Smooth muscle cell (in vitro differentiated cells): ENCODE results near the gene CBLC. TPM values are rescaled to one million over a fixed set of nuclear protein-coding genes. Genes with fewer than 3 reads are reported as not detected.

ENCODE experiments used
- DNase-seq: peaks from one replicate; lab custom pipeline; 2025; ENCODE audit not compliant: unreplicated experiment; lab: John Stamatoyannopoulos, UW
- H2AFZ ChIP-seq: fragments of 200-600 bp; sonication (generic); 2 replicates; pipeline ENCODE4 v1.6.0; 2016; ENCODE audit warnings: antibody characterized with exemption, low read depth, mild to moderate bottlenecking
- H3F3A ChIP-seq: fragments of 200-600 bp; sonication (generic); 2 replicates; pipeline ENCODE4 v1.6.0; 2017; ENCODE audit warnings: antibody characterized with exemption, low read depth
- H3K27ac ChIP-seq: fragments of 200-600 bp; sonication (generic); 2 replicates; pipeline ENCODE4 v1.5.1; 2016; ENCODE audit warnings: low read depth, mild to moderate bottlenecking
- H3K27me3 ChIP-seq: fragments of 200-600 bp; sonication (generic); 2 replicates; pipeline ENCODE4 v1.6.1; 2016; ENCODE audit warnings: low read depth, mild to moderate bottlenecking
- H3K36me3 ChIP-seq: fragments of 200-600 bp; sonication (generic); 2 replicates; pipeline ENCODE4 v1.5.1; 2016; ENCODE audit warnings: low read depth
- H3K4me1 ChIP-seq: fragments of 200-600 bp; sonication (generic); 2 replicates; pipeline ENCODE4 v1.5.1; 2016; ENCODE audit warnings: low read depth
- H3K4me2 ChIP-seq: fragments of 200-600 bp; sonication (generic); 2 replicates; pipeline ENCODE4 v1.6.0; 2016; ENCODE audit warnings: mild to moderate bottlenecking
- H3K4me3 ChIP-seq: fragments of 200-600 bp; sonication (generic); 2 replicates; pipeline ENCODE4 v1.5.1; 2016; ENCODE audit warnings: mild to moderate bottlenecking
- H3K79me2 ChIP-seq: fragments of 200-600 bp; sonication (generic); 2 replicates; pipeline ENCODE4 v1.6.0; 2016; ENCODE audit warnings: low read depth, mild to moderate bottlenecking
- H3K9ac ChIP-seq: fragments of 200-600 bp; sonication (generic); 2 replicates; pipeline ENCODE4 v1.6.0; 2016; ENCODE audit warnings: low read depth
- H3K9me3 ChIP-seq: fragments of 200-600 bp; sonication (generic); replicated peaks from 2 replicates; pipeline ENCODE4 v1.5.1; 2016; ENCODE audit warnings: low read depth
- H4K20me1 ChIP-seq: fragments of 200-600 bp; sonication (generic); 2 replicates; pipeline ENCODE4 v1.6.0; 2016; ENCODE audit warnings: low read depth
- CTCF ChIP-seq: fragments of 200-600 bp; sonication (generic); IDR thresholded peaks from 2 replicates; pipeline ENCODE4 v1.5.1; 2017; ENCODE audit warnings: borderline replicate concordance, mild to moderate bottlenecking, antibody characterized with exemption; ENCODE audit not compliant: insufficient read depth, poor library complexity, severe bottlenecking
- WGBS: methylation state at CpG from one replicate; pipeline ENCODE4 v1.1.7; 2016; ENCODE audit warnings: low lambda C conversion rate; 5-methylcytosine and 5-hydroxymethylcytosine counted together
- polyA plus RNA-seq: library from polyadenylated mRNA; unstranded; fragments of >200 nt; fragmentation: Nextera tagmentation; extraction: Ambion mirVana; gene quantifications from 2 replicates; pipeline ENCODE4 v1.2.1, GENCODE V29; 2016
- total RNA-seq: library from RNA; depleted of rRNA; stranded (reverse); fragments of >200 nt; gene quantifications from 2 replicates; pipeline ENCODE4 v1.2.3, GENCODE V29; 2014

Gene CBLC
- total and polyA plus RNA-seq, 2 experiments from 2014 or later: 0.40 to 0.87 TPM

- WGBS: 0% methylated on average over 10 of the region's 11 CpGs
Observed at GRCh38 chr19:44753626-44753931, 24.1 kb upstream of the CBLC start.

GRCh38 chr19:44753932-44754749, 23.5 kb upstream of the CBLC start:
- Histone ChIP-seq H2AFZ (no peak overlapping the region), H3F3A (peaks cover 38% of the 10 kb centered on the region), H4K20me1 (peaks cover 57% of the 10 kb centered on the region), H3K4me3 (peak overlapping the region; percentile 48), H3K27ac (peak overlapping the region; percentile 88), H3K9me3 (no peaks in the 10 kb centered on the region), H3K36me3 (no peaks in the 10 kb centered on the region), H3K27me3 (no peaks in the 10 kb centered on the region), H3K79me2 (peaks cover 29% of the 10 kb centered on the region), H3K4me1 (peaks cover 25% of the 10 kb centered on the region), H3K4me2 (peak overlapping the region; percentile 98), H3K9ac (peak overlapping the region; percentile 66)
- no peak for TF ChIP-seq CTCF
- 5% methylated on average over 18 of the region's 33 CpGs for WGBS
- peak; percentile 77 for DNase-seq

More at GRCh38 chr19:44753626-44753931, 24.1 kb upstream of the CBLC start:
- no peaks in the 10 kb centered on the region for H3K27me3 ChIP-seq
- no peak overlapping the region for H2AFZ ChIP-seq
- H3K79me2 ChIP-seq: peaks cover 33% of the 10 kb centered on the region
- TF ChIP-seq CTCF: no peak
- H4K20me1 ChIP-seq: peaks cover 57% of the 10 kb centered on the region
- DNase-seq: no peak
- peak overlapping the region; percentile 66 for H3K9ac ChIP-seq
- peaks cover 25% of the 10 kb centered on the region for H3K4me1 ChIP-seq
- H3F3A ChIP-seq: peaks cover 38% of the 10 kb centered on the region
- H3K9me3 ChIP-seq: no peaks in the 10 kb centered on the region
- H3K4me3 ChIP-seq: peak overlapping the region; percentile 48
- H3K4me2 ChIP-seq: peak overlapping the region; percentile 98
- H3K27ac ChIP-seq: peak overlapping the region; percentile 88
- no peaks in the 10 kb centered on the region for H3K36me3 ChIP-seq

GRCh38 chr19:44754750-44755080, 23.0 kb upstream of the CBLC start:
- TF ChIP-seq CTCF: no peak
- peak overlapping the region; percentile 98 for H3K4me2 ChIP-seq
- peak overlapping the region; percentile 88 for H3K27ac ChIP-seq
- H3K4me3 ChIP-seq: peak overlapping the region; percentile 48
- no peaks in the 10 kb centered on the region for H3K9me3 ChIP-seq
- no peaks in the 10 kb centered on the region for H3K36me3 ChIP-seq
- no peak overlapping the region for H3K9ac ChIP-seq
- no peak overlapping the region for H2AFZ ChIP-seq
- H3K4me1 ChIP-seq: peaks cover 25% of the 10 kb centered on the region
- DNase-seq: no peak
- H3F3A ChIP-seq: peaks cover 38% of the 10 kb centered on the region
- WGBS: 34% methylated on average over 11 of the region's 11 CpGs
- peaks cover 59% of the 10 kb centered on the region for H4K20me1 ChIP-seq
- peaks cover 23% of the 10 kb centered on the region for H3K79me2 ChIP-seq
- no peaks in the 10 kb centered on the region for H3K27me3 ChIP-seq

GRCh38 chr19:44755219-44755618, 22.5 kb upstream of the CBLC start:
- Histone ChIP-seq H3K4me3 (no peak overlapping the region), H3K4me2 (peak overlapping the region; percentile 98), H3K9ac (no peak overlapping the region), H3K79me2 (peaks cover 18% of the 10 kb centered on the region), H3F3A (peaks cover 38% of the 10 kb centered on the region), H3K4me1 (peaks cover 25% of the 10 kb centered on the region), H3K36me3 (no peaks in the 10 kb centered on the region), H3K27me3 (no peaks in the 10 kb centered on the region), H3K27ac (no peak overlapping the region), H3K9me3 (no peaks in the 10 kb centered on the region), H2AFZ (no peak overlapping the region), H4K20me1 (peaks cover 59% of the 10 kb centered on the region)
- DNase-seq: no peak
- 95% methylated on average over 4 of the region's 4 CpGs for WGBS
- TF ChIP-seq CTCF: no peak
